Body of pancreas (tissue), 4 donors: ENCODE results near the gene DIAPH1. TPM values are rescaled to one million over a fixed set of nuclear protein-coding genes. Genes with fewer than 3 reads are reported as not detected.

Source experiments
- ATAC-seq: fragments of 150-250 bp; one replicate; pipeline ENCODE4 v1.9.1; 2016
- DNase-seq, 4 donors: peaks; one replicate each; pipeline ENCODE4 v3.0.0-alpha.2; 2019
- H3K27ac ChIP-seq, 4 donors: fragments of 200-600 bp; sonication (generic); 1 replicate in 3 of 4; 2 replicates in 1 of 4; pipeline versions ENCODE4 v1.5.1 to v1.6.1; 2016 to 2019; ENCODE audit warnings: mild to moderate bottlenecking in 1 of 4, mixed read lengths in 1 of 4, moderate library complexity in 1 of 4
- H3K27me3 ChIP-seq, 2 donors: fragments of 200-600 bp; sonication (generic); one replicate each; pipeline ENCODE4 v1.6.0; 2016; ENCODE audit warnings: mild to moderate bottlenecking in 1 of 2
- H3K36me3 ChIP-seq, 2 donors: fragments of 200-600 bp; sonication (generic); replicated peaks in 1 of 2; 2 replicates each; pipeline ENCODE4 v1.5.1; 2016; ENCODE audit warnings: low read depth in 2 of 2; ENCODE audit not compliant: insufficient read depth in 1 of 2
- H3K4me1 ChIP-seq: fragments of 200-600 bp; sonication (generic); one replicate; pipeline ENCODE4 v1.6.0; 2016
- H3K4me3 ChIP-seq, 2 donors: fragments of 200-600 bp; sonication (generic); 1 replicate in 1 of 2; 2 replicates in 1 of 2; pipeline ENCODE4 v1.5.1; 2016 to 2019
- H3K9me3 ChIP-seq, 3 donors: fragments of 200-600 bp; sonication (generic); 1 replicate in 2 of 3; 2 replicates in 1 of 3; pipeline ENCODE4 v1.5.1; 2016
- CTCF ChIP-seq, 7 experiments: fragments of 450-650 bp in 4 of 7; fragments of 200-600 bp in 3 of 7; sonication (generic) in 3 of 7; IDR thresholded peaks; one replicate each; pipeline ENCODE4 v1.5.1; 2016 to 2019; ENCODE audit warnings: antibody characterized with exemption in 7 of 7
- POLR2A ChIP-seq, 3 donors: fragments of 450-650 bp; IDR thresholded peaks; one replicate each; pipeline ENCODE4 v1.6.1; 2016; ENCODE audit warnings: antibody characterized with exemption in 3 of 3, mild to moderate bottlenecking in 2 of 3
- WGBS, 2 donors: methylation state at CpG; one replicate each; pipeline ENCODE4 v1.1.5; 2017; 5-methylcytosine and 5-hydroxymethylcytosine counted together
- intact Hi-C: fragments of 100-400 bp; cut with DNase I; formaldehyde crosslinking; loops from one replicate; pipeline ENCODE4 v1.15.1; 2023
- total RNA-seq, 2 donors: library from RNA; depleted of rRNA; stranded (reverse); fragments of >200 nt; gene quantifications; one replicate each; pipeline ENCODE4 v1.1.0, GENCODE V29; 2016

The DIAPH1 gene
- total RNA-seq, 2 donors from 2014 or later, result 28.3 to 47.0 TPM

GRCh38 chr5:141662028-141662427 is 43.2 kb upstream of the DIAPH1 start:
- peaks cover 7% of the 10 kb centered on the region for H3K4me1 ChIP-seq
- H3K4me3 ChIP-seq, result no peak overlapping the region
- H3K27me3 ChIP-seq, result no peaks in the 10 kb centered on the region
- H3K36me3 ChIP-seq, result no peaks in the 10 kb centered on the region
- DNase-seq (no peak), ATAC-seq (no peak)
- intact Hi-C loops, result no loop called here
- H3K9me3 ChIP-seq, result no peaks in the 10 kb centered on the region
- no peak overlapping the region for H3K27ac ChIP-seq
- TF ChIP-seq POLR2A (IDR thresholded peaks at IDR 0.05), result no peak
- TF ChIP-seq CTCF (IDR thresholded peaks at IDR 0.05), result no peak
- 65 to 74% methylated on average over 12 to 17 of the region's 17 CpGs for WGBS, 2 donors

GRCh38 chr5:141657937-141658545 is 39.2 kb upstream of the DIAPH1 start:
- no peak for DNase-seq
- H3K4me1 ChIP-seq, result no peaks in the 10 kb centered on the region
- H3K9me3 ChIP-seq, result no peaks in the 10 kb centered on the region
- ATAC-seq, result no peak
- no peaks in the 10 kb centered on the region for H3K27me3 ChIP-seq
- 60 to 67% methylated on average over 8 of the region's 8 CpGs for WGBS, 2 donors
- H3K36me3 ChIP-seq, result no peaks in the 10 kb centered on the region
- H3K4me3 ChIP-seq, result no peak overlapping the region
- TF ChIP-seq POLR2A (IDR thresholded peaks at IDR 0.05), result no peak
- TF ChIP-seq CTCF (IDR thresholded peaks at IDR 0.05), result no peak
- no peak overlapping the region for H3K27ac ChIP-seq
- intact Hi-C loops, result no loop called here

GRCh38 chr5:141657404-141657803 is 38.6 kb upstream of the DIAPH1 start:
- TF ChIP-seq CTCF (IDR thresholded peaks at IDR 0.05) (no peak), POLR2A (IDR thresholded peaks at IDR 0.05) (no peak)
- WGBS, 2 donors, result 76 to 90% methylated on average over 1 of the region's 1 CpG
- Histone ChIP-seq H3K36me3 (no peaks in the 10 kb centered on the region), H3K4me1 (no peaks in the 10 kb centered on the region), H3K9me3 (no peaks in the 10 kb centered on the region), H3K27me3 (no peaks in the 10 kb centered on the region), H3K27ac (no peak overlapping the region), H3K4me3 (no peak overlapping the region)
- no peak for ATAC-seq
- DNase-seq, result no peak
- intact Hi-C loops, result no loop called here

- Histone ChIP-seq H3K27me3 (no peaks in the 10 kb centered on the region), H3K36me3 (no peaks in the 10 kb centered on the region), H3K9me3 (no peaks in the 10 kb centered on the region), H3K4me1 (peaks cover 6% of the 10 kb centered on the region), H3K4me3 (no peak overlapping the region), H3K27ac (no peak overlapping the region)
- ATAC-seq (no peak), DNase-seq (no peak)
- intact Hi-C loops, result no loop called here
- WGBS, 2 donors, result 74 to 93% methylated on average over 7 to 9 of the region's 9 CpGs
- no peak for TF ChIP-seq CTCF (IDR thresholded peaks at IDR 0.05)
Measured at GRCh38 chr5:141656396-141656795, 37.6 kb upstream of the DIAPH1 start.

- TF ChIP-seq POLR2A (IDR thresholded peaks at IDR 0.05) (no peak), CTCF (IDR thresholded peaks at IDR 0.05) (no peak)
- H3K4me3 ChIP-seq, result no peak overlapping the region
- no peaks in the 10 kb centered on the region for H3K9me3 ChIP-seq
- WGBS, 2 donors, result 75% methylated on average over 7 of the region's 7 CpGs
- intact Hi-C loops, result no loop called here
- H3K4me1 ChIP-seq, result peaks cover 17% of the 10 kb centered on the region
- H3K27ac ChIP-seq, result no peak overlapping the region
- DNase-seq, result no peak
- ATAC-seq, result no peak
- no peaks in the 10 kb centered on the region for H3K36me3 ChIP-seq
- H3K27me3 ChIP-seq, result no peaks in the 10 kb centered on the region
Measured at GRCh38 chr5:141655020-141655419, 36.2 kb upstream of the DIAPH1 start.
